A549 (cell line): ENCODE measurements around the gene AFG1L. TPM values are rescaled to one million over a fixed set of nuclear protein-coding genes. Genes with fewer than 3 reads are reported as not detected.

ENCODE experiments used
- ATAC-seq, 2 experiments: fragments of 200-7000 bp in 1 of 2; fragments of >200 bp in 1 of 2; cut with Nextera tagmentation in 1 of 2; cut with Tn5 transposase in 1 of 2; 3 replicates each; pipeline versions ENCODE4 v1.8.0 to v1.9.1; 2018 to 2020; ENCODE audit warnings: mild to moderate bottlenecking in 1 of 2, moderate library complexity in 1 of 2
- CTCF ChIA-PET: fragments of 300-600 bp; sonication (Branson Sonifier 250); formaldehyde crosslinking; extraction: SDS; loops from one replicate; lab custom pipeline; 2021; ENCODE audit warnings: antibody characterized with exemption, inconsistent platforms; lab: Yijun Ruan, JAX
- POLR2A ChIA-PET: fragments of 350-600 bp; formaldehyde crosslinking; extraction: SDS; loops from one replicate; lab custom pipeline; 2021; ENCODE audit warnings: antibody characterized with exemption, inconsistent platforms; lab: Yijun Ruan, JAX
- DNase-seq, 2 experiments: peaks; one replicate each; pipeline versions ENCODE4 v3.0.0 to v3.0.0-alpha.2; 2011 to 2016; ENCODE audit warnings: low read depth in 1 of 2, low spot score in 1 of 2
- FAIRE-seq: peaks from 2 replicates; lab custom pipeline; 2011; peaks lifted over from hg19 to GRCh38; lab: Jason Lieb, UNC
- H3K27ac ChIP-seq, 2 experiments: fragments of >200 bp; sonication (Bioruptor Twin); formaldehyde crosslinking; 3 replicates each; pipeline ENCODE4 v1.5.1; 2016 to 2017
- H3K4me1 ChIP-seq: fragments of >200 bp; sonication (Bioruptor Twin); formaldehyde crosslinking; 3 replicates; pipeline ENCODE4 v1.6.1; 2016
- H3K4me2 ChIP-seq: fragments of >200 bp; sonication (Bioruptor Twin); formaldehyde crosslinking; 3 replicates; pipeline ENCODE4 v1.6.1; 2016
- H3K4me3 ChIP-seq: fragments of >200 bp; sonication (Bioruptor Twin); formaldehyde crosslinking; 3 replicates; pipeline ENCODE4 v1.5.1; 2016
- H3K9me3 ChIP-seq: fragments of >200 bp; sonication (Bioruptor Twin); formaldehyde crosslinking; 3 replicates; pipeline ENCODE4 v1.6.1; 2016
- BCL3 ChIP-seq: fragments of >200 bp; sonication (Bioruptor Twin); formaldehyde crosslinking; IDR thresholded peaks from 3 replicates; pipeline ENCODE4 v1.6.1; 2016
- CBX2 ChIP-seq: fragments of 200-600 bp; sonication (generic); IDR thresholded peaks from 2 replicates; pipeline ENCODE4 v1.6.1; 2016; ENCODE audit warnings: low read depth, mild to moderate bottlenecking, borderline replicate concordance
- CBX8 ChIP-seq: fragments of 200-600 bp; sonication (generic); IDR thresholded peaks from 2 replicates; pipeline ENCODE4 v1.6.1; 2016
- CEBPB ChIP-seq, 2 experiments: fragments of >200 bp in 1 of 2; sonication (Bioruptor Twin) in 1 of 2; formaldehyde crosslinking in 1 of 2; IDR thresholded peaks; 2 replicates each; pipeline ENCODE4 v1.6.1; 2012 to 2016
- EHMT2 ChIP-seq: fragments of 200-600 bp; sonication (generic); IDR thresholded peaks from 2 replicates; pipeline ENCODE4 v1.6.1; 2016; ENCODE audit warnings: antibody characterized with exemption, low read depth, mild to moderate bottlenecking, moderate library complexity
- HEYL ChIP-seq: fragments of 250-450 bp; sonication (Bioruptor Pico); IDR thresholded peaks from 2 replicates; pipeline ENCODE4 v1.8.0; 2021; ENCODE audit warnings: mild to moderate bottlenecking, moderate library complexity
- HOXB5 ChIP-seq: fragments of 250-450 bp; sonication (Bioruptor Pico); IDR thresholded peaks from 2 replicates; pipeline ENCODE4 v1.5.0; 2020; ENCODE audit warnings: mild to moderate bottlenecking, moderate library complexity
- JUN ChIP-seq, 2 experiments: fragments of >200 bp; sonication (Bioruptor Twin); formaldehyde crosslinking; IDR thresholded peaks; 2 replicates in 1 of 2; 3 replicates in 1 of 2; pipeline ENCODE4 v1.6.1; 2016 to 2017
- MAFK ChIP-seq: fragments of 450-650 bp; IDR thresholded peaks from 2 replicates; pipeline ENCODE4 v1.6.1; 2014; ENCODE audit not compliant: partially characterized antibody
- MAX ChIP-seq: IDR thresholded peaks from 2 replicates; pipeline ENCODE4 v1.6.1; 2012
- MYC ChIP-seq: IDR thresholded peaks from 2 replicates; pipeline ENCODE4 v1.6.1; 2012; ENCODE audit warnings: mild to moderate bottlenecking, inconsistent platforms, low read length, improper control_type of control experiment, borderline replicate concordance
- NFE2L2 ChIP-seq: fragments of 150-350 bp; conservative IDR thresholded peaks from 2 replicates; pipeline ENCODE4 v1.6.1; 2014; ENCODE audit warnings: low read length
- NPAS2 ChIP-seq: fragments of 250-450 bp; sonication (Bioruptor Pico); IDR thresholded peaks from 2 replicates; pipeline ENCODE4 v1.8.0; 2022; ENCODE audit warnings: mild to moderate bottlenecking, moderate library complexity, borderline replicate concordance
- NR3C1 ChIP-seq: fragments of >200 bp; sonication (Bioruptor Twin); formaldehyde crosslinking; IDR thresholded peaks from 3 replicates; pipeline ENCODE4 v1.6.1; 2017
- POLR2AphosphoS2 ChIP-seq: conservative IDR thresholded peaks from 2 replicates; pipeline ENCODE4 v1.6.1; 2012; ENCODE audit warnings: low read length, improper control_type of control experiment, inconsistent platforms
- RAD21 ChIP-seq, 2 experiments: fragments of >200 bp in 1 of 2; sonication (Bioruptor Twin) in 1 of 2; formaldehyde crosslinking in 1 of 2; IDR thresholded peaks in 1 of 2; conservative IDR thresholded peaks in 1 of 2; 2 replicates in 1 of 2; 3 replicates in 1 of 2; pipeline ENCODE4 v1.6.1; 2012 to 2018; ENCODE audit warnings: inconsistent platforms in 1 of 2
- SMC3 ChIP-seq: fragments of >200 bp; sonication (Bioruptor Twin); formaldehyde crosslinking; IDR thresholded peaks from 3 replicates; pipeline ENCODE4 v1.6.1; 2018; ENCODE audit warnings: inconsistent platforms
- TP53 ChIP-seq: fragments of 250-450 bp; sonication (Bioruptor Pico); IDR thresholded peaks from 2 replicates; pipeline ENCODE4 v1.5.0; 2021; ENCODE audit warnings: mild to moderate bottlenecking, moderate library complexity
- ZC3H11A ChIP-seq: fragments of 450-650 bp; IDR thresholded peaks from 2 replicates; pipeline ENCODE4 v1.6.1; 2014; ENCODE audit warnings: antibody characterized with exemption, mild to moderate bottlenecking
- ZFP36 ChIP-seq: fragments of 450-650 bp; IDR thresholded peaks from 2 replicates; pipeline ENCODE4 v1.6.1; 2014; ENCODE audit warnings: borderline replicate concordance; ENCODE audit not compliant: partially characterized antibody
- ZNF302 ChIP-seq: fragments of 250-450 bp; sonication (Bioruptor Pico); IDR thresholded peaks from 2 replicates; pipeline ENCODE4 v1.9.0; 2021; ENCODE audit warnings: inconsistent platforms, mild to moderate bottlenecking, moderate library complexity
- WGBS: methylation state at CpG from one replicate; pipeline ENCODE4 v1.1.6; 2017; ENCODE audit errors: missing lambda C conversion rate; 5-methylcytosine and 5-hydroxymethylcytosine counted together
- polyA plus RNA-seq, 4 experiments: library from polyadenylated mRNA; depleted of rRNA in 3 of 4; stranded (reverse); fragments of >200 nt; fragmentation: RNase III in 1 of 4; extraction: RNeasy Plus Mini Kit Qiagen cat#74134 plus additional on column Dnase treatment in 1 of 4; gene quantifications; 2 replicates in 3 of 4; 3 replicates in 1 of 4; pipeline ENCODE4 v1.2.3, GENCODE V29; 2011 to 2017
- TF ChIP-seq, protein P1 (sequence below): fragments of 450-650 bp; IDR thresholded peaks from 2 replicates; pipeline ENCODE4 v1.6.1; 2014; ENCODE audit warnings: antibody characterized with exemption
- TF ChIP-seq, protein P2 (sequence below): IDR thresholded peaks from 2 replicates; pipeline ENCODE4 v1.6.1; 2012; ENCODE audit warnings: low read depth, borderline replicate concordance

Gene AFG1L
- polyA plus RNA-seq, 2 of the 4 experiments (the other 2 are of a cell fraction), result 1.3 to 2.3 TPM

GRCh38 chr6:108294297-108294726 lies 542 bp upstream of the AFG1L start:
- Histone ChIP-seq H3K4me3 (peak overlapping the region; percentile 83), H3K27ac (peak overlapping the region; percentile 96 to 98), H3K9me3 (no peaks in the 10 kb centered on the region), H3K4me2 (peak overlapping the region; percentile 88), H3K4me1 (peaks cover 6% of the 10 kb centered on the region; the same call in 1 of the 3 replicates)
- 21% methylated on average over 16 of the region's 16 CpGs for WGBS
- CTCF ChIA-PET, result interaction anchor here (0.7 kb wide), 1 partner anchor 1315 kb away, joined by 3 read pairs; no protein-coding TSS in a partner anchor
- TF ChIP-seq ZC3H11A, result no peak
- TF ChIP-seq, protein P1, sequence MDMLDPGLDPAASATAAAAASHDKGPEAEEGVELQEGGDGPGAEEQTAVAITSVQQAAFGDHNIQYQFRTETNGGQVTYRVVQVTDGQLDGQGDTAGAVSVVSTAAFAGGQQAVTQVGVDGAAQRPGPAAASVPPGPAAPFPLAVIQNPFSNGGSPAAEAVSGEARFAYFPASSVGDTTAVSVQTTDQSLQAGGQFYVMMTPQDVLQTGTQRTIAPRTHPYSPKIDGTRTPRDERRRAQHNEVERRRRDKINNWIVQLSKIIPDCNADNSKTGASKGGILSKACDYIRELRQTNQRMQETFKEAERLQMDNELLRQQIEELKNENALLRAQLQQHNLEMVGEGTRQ, result peak; percentile 24; the same call in 1 of the 2 replicates
- TF ChIP-seq, protein P2, sequence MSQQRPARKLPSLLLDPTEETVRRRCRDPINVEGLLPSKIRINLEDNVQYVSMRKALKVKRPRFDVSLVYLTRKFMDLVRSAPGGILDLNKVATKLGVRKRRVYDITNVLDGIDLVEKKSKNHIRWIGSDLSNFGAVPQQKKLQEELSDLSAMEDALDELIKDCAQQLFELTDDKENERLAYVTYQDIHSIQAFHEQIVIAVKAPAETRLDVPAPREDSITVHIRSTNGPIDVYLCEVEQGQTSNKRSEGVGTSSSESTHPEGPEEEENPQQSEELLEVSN, result 0 out of 2 replicates have a peak, but pooled peaks have one; percentile 31
- DNase-seq (no peak), FAIRE-seq (no peak), ATAC-seq (peak; percentile 63 to 81)
- POLR2A ChIA-PET, result interaction anchor here (0.6 to 2.4 kb wide), 2 partner anchors 33 to 243 kb away, joined by 3 to 16 read pairs; partner anchors contain the start of gene SNX3

DNA sequence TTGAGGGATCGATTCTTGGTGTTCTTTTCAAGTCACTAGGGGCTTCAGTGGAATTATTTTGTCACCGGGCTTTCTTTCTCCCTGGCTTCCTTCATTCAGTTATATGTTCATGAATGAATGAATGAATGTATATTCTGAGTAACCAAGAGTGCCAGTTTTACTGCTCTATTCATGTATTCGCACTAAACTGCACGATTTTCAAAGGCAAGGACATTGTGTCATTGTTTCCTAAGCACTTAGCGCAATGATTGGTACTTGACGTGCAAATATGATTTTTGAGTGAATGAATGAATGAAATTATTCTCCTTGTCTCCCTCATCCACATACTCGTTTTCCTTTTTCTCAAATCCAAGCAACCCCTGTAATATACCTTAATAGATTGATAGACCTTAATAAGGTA lies 822 bp downstream of the AFG1L start:
- Histone ChIP-seq H3K4me3 (peak overlapping the region; percentile 83), H3K27ac (peak overlapping the region; percentile 96 to 98), H3K4me1 (peaks cover 6% of the 10 kb centered on the region; the same call in 1 of the 3 replicates), H3K4me2 (peak overlapping the region; percentile 88), H3K9me3 (no peaks in the 10 kb centered on the region)
- ChIA-PET POLR2A (interaction anchor here (2.4 kb wide), 1 partner anchor 34 kb away, joined by 16 read pairs; the partner anchor contains the start of gene SNX3), CTCF (interaction anchor here (1.1 to 1.2 kb wide), 2 partner anchors 13 to 181 kb away, joined by 3 read pairs; no protein-coding TSS in a partner anchor)
- TF ChIP-seq TP53, result no peak
- no peak for TF ChIP-seq POLR2AphosphoS2
- no peak for TF ChIP-seq RAD21 (conservative IDR thresholded peaks at IDR 0.05 in 1 of 2, IDR thresholded peaks at IDR 0.05 in 1 of 2)
- TF ChIP-seq JUN (IDR thresholded peaks at IDR 0.05), result no peak
- ATAC-seq (no peak), FAIRE-seq (no peak), DNase-seq (no peak)
- WGBS, result 48% methylated on average over 7 of the region's 7 CpGs

- ChIA-PET CTCF (interaction anchor here (0.7 kb wide), 1 partner anchor 59 kb away, joined by 3 read pairs; no protein-coding TSS in a partner anchor), POLR2A (no interaction called here)
- no peak overlapping the region for H3K4me2 ChIP-seq
- ATAC-seq (no peak), DNase-seq (no peak), FAIRE-seq (no peak)
- no peak overlapping the region for H3K27ac ChIP-seq
- WGBS, result 90% methylated on average over 5 of the region's 5 CpGs
- TF ChIP-seq CBX2 (no peak), MAX (no peak), SMC3 (no peak), CBX8 (no peak), MYC (no peak), CEBPB (IDR thresholded peaks at IDR 0.05) (no peak), BCL3 (no peak), HEYL (CRISPR knock-in tag) (no peak), ZNF302 (no peak), HOXB5 (CRISPR knock-in tag) (no peak), ZFP36 (no peak), NPAS2 (CRISPR knock-in tag) (no peak), MAFK (no peak), NR3C1 (no peak), NFE2L2 (no peak), EHMT2 (no peak)
- TF ChIP-seq, protein P1, result no peak
- H3K9me3 ChIP-seq, result no peaks in the 10 kb centered on the region
- no peak overlapping the region for H3K4me3 ChIP-seq
- no peaks in the 10 kb centered on the region for H3K4me1 ChIP-seq
Measured at GRCh38 chr6:108302386-108302785, 7.5 kb downstream of the AFG1L start.
